ENCODE data around the gene ZHX3.

Gene ZHX3

GRCh38 chr20:41151134-41151869 lies 166.2 kb downstream of the ZHX3 start:
- DNase-seq (ENCODE audit: low spot score) = no peak

GRCh38 chr20:41150664-41151063 lies 166.9 kb downstream of the ZHX3 start:
- peak; percentile 34 for DNase-seq (ENCODE audit: low spot score)

- DNase-seq (ENCODE audit: low spot score) = no peak
Measured at GRCh38 chr20:41148942-41149341, 168.6 kb downstream of the ZHX3 start.

DNA sequence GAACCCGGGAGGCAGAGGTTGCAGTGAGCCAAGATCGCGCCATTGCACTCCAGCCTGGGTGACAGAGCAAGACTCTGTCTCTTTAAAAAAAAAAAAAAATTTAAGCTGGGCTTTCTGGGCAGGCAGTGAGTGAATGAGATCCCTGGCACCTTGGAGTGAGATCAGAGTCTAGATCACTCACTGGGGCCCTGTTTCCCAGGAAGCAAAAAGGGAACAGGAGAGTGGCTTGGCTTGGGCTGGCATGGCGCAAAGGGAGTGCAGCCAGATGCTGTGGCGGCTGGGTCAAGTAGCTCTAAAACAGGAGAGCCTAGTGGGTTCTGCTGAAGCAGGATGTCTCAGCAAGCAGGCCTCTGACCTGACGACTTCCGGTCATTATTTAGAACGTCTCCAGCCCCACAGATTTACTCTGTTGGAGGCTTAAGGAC lies 169.8 kb downstream of the ZHX3 start:
- no peak for DNase-seq (ENCODE audit: low spot score)

- DNase-seq (ENCODE audit: low spot score) = no peak
Measured at GRCh38 chr20:41145821-41146620, 171.5 kb downstream of the ZHX3 start.

GRCh38 chr20:41145317-41145716 lies 172.2 kb downstream of the ZHX3 start:
- DNase-seq (ENCODE audit: low spot score) = no peak

GRCh38 chr20:41143354-41143753 lies 174.2 kb downstream of the ZHX3 start:
- DNase-seq (ENCODE audit: low spot score) = no peak

GRCh38 chr20:41142919-41143318 lies 174.6 kb downstream of the ZHX3 start:
- DNase-seq (ENCODE audit: low spot score) = no peak

DNA sequence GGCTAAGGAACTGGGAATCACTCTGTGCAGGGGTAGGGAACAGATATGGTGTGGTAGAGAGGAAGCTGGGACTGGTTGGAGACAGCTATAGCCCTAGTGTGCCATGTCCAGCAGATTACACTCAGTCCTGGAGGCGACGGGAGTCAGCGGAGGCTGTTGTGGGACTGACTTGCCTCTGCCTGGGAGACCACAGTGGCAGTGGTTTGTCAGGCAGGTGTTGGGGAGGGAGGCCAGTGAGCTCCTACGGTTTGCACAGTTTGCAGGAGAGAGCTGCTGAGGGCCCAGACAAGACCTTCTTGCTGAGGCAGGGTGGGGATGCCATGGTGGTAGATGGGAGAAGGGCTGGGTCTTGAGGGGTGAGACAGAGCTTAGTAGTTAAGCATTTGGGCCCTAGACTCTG lies 175.3 kb downstream of the ZHX3 start:
- DNase-seq (ENCODE audit: low spot score) = no peak

DNA sequence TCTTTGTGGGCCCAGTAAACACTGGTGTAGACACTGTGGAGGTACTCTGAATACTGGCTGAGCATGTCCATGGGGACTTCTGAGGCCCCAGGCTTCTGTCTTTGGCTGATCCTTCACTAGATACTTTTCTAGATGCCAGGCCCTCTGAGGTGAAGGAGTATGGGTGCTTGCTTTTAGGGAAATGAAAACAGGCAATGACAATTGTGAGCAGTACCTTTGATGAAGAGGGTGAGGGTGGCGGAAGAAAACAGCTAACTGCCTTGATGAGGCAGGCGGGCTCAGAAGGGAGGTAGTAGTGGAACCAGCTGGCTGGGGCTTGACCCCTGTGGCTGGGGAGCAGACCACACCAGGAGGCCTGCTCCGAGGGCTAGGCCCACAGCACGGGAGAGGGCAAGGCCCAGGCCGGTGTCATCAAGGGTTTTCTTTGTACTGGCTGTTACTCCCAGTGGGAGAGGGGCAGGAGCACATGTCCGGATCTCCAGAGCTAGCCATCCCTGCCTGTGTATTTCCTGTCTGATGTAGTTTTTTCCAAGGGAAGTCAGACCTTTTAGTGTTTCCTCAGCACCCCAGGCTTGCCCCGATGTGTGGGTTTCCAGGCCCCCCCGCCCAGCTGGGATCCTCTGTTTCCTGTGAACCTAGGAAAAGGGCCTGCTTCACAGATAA lies 176.2 kb downstream of the ZHX3 start:
- no peak for DNase-seq (ENCODE audit: low spot score)

DNA sequence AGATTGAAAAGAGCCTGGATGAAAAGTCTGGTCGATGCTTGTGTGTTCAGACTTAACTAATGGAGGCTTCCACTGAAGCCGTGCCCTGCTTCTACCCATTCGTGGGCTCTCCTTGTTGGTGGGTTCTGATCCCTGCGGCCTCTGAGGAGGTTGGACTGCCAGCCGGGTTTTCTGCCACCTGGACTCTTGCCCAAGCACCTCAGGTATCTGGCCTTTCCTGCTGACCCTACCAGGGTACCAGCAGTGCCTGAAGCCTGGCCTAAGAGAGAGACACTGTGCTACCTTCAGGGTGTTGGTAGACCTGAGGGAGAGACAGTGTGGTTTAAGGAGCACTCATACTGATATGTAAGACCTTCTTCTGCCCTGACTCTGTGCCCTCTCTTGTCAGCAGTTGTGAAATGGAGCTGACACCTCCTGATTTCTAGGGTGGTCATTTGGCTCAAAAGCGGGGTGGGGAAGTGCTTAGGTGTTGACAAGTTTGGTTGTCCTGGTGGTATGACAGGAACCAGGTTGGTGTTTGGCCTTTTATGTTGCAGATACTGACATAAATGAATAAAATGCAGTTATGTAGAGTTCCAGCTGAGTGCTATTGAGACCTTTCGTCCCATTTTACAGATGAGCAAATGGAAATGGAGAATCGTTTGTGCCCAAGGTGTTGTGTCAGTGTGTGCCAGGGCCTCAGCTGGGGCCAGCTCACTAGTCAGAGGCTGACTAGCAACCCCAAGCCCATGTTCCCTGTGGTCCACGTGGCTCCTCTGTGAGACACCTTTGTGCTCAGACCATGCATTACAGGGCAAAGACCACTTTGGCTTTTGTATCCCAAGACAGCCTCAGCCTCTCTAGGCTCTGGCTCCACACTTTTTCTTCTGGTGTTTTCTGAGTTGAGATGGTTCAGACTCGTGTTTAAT lies 177.1 kb downstream of the ZHX3 start:
- no peak for DNase-seq (ENCODE audit: low spot score)

DNA sequence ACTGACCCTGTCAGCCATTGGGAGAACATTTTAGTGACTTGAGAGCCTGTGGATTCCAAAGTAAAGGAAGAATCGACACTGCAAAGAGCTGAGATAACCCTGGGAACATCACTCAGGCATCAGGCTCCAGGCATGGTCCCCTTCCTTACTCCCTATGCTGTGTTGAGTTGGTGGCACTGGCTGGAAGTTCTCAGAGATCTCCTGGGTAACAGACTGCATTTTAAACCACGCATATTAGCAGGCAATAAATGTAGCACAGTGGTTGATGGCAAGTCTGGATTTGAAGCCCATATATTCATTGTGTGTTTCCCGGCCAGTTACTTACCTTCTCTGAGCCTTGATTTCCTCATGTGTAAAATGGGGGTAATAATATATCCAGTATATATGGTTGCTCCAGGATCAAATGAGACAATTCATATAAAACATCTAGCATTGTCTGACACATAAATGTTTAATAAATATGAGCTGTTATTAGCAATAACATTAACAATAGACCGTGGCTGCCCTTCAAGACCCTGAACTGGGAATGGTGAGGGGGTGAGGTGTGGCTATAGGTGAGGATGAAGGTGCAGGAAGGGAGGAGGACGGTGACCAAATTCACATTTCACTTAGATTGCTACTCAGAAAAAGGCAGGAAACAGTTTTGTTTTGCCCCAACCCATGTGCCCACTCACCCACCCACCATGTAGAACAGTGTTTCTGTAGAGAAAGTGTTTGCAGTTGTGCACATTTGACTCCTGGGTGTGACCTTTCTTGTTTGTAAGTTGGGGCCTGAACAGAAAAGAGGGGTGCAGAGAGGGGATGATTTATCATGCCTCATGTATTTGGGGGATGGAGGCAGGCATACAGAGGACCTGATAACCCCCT lies 178.1 kb downstream of the ZHX3 start:
- DNase-seq (ENCODE audit: low spot score) = no peak

GRCh38 chr20:41138475-41139226 lies 178.9 kb downstream of the ZHX3 start:
- DNase-seq (ENCODE audit: low spot score) = peak; percentile 40

- peak; percentile 83 for DNase-seq (ENCODE audit: low spot score)
Measured at GRCh38 chr20:41137614-41138474, 179.7 kb downstream of the ZHX3 start.

DNA sequence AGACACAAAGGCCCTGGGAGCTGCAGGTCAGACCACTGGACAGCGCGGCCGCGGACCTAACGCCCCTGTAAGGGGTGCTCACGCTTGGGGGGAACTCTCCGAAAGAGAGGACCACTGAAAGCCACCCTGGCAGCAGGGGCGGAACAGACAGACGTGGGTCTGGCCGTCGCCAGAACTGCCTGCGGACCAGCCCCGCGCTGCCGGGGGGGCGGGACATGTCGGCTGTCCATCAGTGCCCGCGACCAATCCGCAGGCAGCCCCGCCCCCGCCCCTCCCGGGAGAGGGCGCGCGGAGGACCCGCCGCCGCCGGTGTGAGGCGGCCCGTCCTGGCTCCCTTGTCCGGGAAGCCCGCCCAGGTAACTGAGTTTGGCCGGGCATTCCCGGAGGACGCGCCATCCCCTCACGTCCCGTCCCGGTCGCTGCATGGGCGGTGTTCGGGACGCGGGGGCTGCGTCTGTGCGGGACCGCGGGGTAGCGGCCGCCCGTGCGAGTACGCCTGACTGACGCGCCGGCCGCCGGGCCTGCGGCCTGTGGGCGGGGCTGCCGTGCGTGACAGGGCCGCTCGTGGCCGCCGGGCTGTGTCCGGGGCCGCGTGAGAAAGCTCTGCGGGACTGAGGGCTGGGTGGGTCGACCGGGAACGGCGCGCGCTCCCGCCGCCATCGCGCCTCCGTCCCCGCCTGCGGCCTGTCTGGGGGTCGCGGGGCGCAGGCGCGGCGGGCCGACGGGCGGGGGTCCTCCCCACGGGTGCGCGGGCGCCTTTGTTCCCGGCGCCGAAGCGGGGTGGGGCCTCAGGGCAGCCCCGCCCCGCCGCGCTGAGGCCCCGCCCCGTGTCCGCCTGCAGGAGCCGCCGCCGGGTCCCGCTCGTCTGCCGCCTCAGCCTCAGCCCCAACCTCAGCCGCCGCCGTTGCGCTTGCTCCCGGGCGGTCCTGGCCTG lies 180.6 kb downstream of the ZHX3 start, which contains the start of gene PLCG1:
Gene PLCG1, plus strand, starts transcription at position 864 of the 934 bp plus-strand sequence. CDS start 99 bp downstream, outside the sequence.
- peak; percentile 99 for DNase-seq (ENCODE audit: low spot score)

DNA sequence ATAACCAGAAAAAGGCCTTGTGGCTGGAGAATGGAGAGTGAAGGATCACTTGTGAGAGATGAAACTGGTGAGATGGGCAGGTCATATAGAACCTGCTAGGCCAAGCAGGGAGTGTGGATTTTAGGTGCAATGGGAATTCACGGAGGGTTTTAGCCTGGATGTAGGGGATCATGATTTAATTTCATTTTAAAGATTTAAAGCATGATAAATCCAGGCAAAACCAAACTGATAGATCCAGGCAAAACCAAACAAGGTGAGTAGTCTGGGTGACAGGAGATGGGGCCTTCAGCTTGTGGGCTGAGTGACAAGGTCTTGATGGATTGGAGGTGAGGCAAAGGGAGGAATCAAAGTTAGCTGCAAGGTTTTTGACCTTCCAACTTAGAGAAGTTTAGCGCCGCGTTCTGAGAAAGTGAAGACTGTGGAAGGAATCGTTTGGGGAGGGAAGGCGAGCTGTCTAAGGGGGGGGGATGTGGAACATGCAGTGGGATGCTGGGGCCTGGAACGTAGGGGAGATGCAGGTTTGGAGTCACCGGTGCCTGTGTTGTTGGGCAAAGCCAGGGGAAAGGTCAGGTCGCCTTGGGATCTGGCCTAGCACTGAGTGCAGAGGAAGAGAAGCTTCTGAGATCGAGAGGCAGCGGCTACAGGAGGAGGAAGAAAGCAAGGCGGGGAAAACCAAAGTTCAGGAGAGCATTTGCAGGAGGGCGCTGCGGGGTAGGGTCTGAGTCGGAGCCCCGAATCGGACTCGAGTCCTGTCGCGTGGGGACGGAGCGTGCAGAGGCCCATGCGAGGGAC lies 181.4 kb downstream of the ZHX3 start:
- DNase-seq (ENCODE audit: low spot score) = no peak

Measured in AG20443 (cell line).